NB4 (cell line): Measurements from ENCODE around the gene HYAL3.
A peak's percentile ranks its signal among the peaks of the same experiment; 100 is the strongest.

Source experiments
- MYC ChIP-seq: IDR thresholded peaks from 2 replicates; pipeline ENCODE4 v1.6.1; 2011; ENCODE audit warnings: low read depth, low read length
- POLR2A ChIP-seq: IDR thresholded peaks from 2 replicates; pipeline ENCODE4 v1.6.1; 2011; ENCODE audit warnings: mild to moderate bottlenecking; ENCODE audit not compliant: insufficient read length; ENCODE audit errors: extremely low read depth
- TF ChIP-seq, protein P1 (sequence below): IDR thresholded peaks from one replicate; pipeline ENCODE4 v1.5.1; 2012; ENCODE audit warnings: low read depth, low read length
- TF ChIP-seq, protein P2 (sequence below): IDR thresholded peaks from 2 replicates; pipeline ENCODE4 v1.6.1; 2011; ENCODE audit warnings: low read depth, low read length

DNA sequence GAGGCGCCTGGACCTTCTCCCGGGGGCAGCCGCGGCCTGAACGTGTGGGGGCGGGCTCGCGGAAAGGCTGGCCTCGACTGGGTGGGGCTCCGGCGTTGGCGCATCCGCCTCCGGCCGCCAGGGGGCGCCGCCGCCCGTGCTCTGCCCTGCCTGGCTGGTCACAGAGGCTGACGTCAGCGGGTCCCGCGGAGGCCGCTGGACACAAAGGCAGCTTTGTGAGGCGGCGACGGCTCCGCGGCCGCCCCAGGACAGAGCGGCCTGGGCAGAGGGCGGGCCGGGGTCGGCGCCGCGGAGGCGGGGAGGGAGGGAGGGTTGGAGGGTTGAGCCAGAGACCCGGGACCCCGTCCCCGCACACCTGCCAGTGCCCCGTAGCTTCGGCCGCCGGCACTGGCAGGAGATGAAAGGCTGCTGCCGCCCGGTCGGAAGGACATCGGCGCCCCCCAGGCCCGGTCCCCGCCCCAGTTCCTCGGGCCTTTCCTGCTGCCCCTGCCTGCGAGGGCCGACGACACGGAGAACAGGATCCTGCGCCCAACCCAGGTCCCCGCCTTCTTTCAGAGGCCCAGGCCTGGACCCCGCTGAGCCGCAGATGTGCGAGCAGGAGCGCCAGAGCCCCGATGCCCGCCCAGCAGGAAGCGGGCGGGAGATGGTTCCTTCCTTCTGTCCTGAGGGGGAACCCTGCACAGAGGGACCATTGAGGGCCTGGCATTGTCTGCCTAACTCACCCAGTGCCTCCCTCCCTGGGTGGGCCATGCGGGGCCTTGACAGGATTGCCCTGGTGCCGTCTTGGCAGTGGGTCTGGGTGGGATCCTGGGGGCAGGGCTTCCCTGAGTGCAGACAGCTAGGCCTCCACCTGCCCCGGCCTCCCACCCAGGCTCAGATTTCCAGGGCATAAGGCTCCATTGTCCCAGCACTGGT lies 38.9 kb downstream of the HYAL3 start:
- TF ChIP-seq, protein P1, sequence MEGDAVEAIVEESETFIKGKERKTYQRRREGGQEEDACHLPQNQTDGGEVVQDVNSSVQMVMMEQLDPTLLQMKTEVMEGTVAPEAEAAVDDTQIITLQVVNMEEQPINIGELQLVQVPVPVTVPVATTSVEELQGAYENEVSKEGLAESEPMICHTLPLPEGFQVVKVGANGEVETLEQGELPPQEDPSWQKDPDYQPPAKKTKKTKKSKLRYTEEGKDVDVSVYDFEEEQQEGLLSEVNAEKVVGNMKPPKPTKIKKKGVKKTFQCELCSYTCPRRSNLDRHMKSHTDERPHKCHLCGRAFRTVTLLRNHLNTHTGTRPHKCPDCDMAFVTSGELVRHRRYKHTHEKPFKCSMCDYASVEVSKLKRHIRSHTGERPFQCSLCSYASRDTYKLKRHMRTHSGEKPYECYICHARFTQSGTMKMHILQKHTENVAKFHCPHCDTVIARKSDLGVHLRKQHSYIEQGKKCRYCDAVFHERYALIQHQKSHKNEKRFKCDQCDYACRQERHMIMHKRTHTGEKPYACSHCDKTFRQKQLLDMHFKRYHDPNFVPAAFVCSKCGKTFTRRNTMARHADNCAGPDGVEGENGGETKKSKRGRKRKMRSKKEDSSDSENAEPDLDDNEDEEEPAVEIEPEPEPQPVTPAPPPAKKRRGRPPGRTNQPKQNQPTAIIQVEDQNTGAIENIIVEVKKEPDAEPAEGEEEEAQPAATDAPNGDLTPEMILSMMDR, result peak; percentile 88
- TF ChIP-seq POLR2A (peak; percentile 36), MYC (no peak)
- TF ChIP-seq, protein P2, sequence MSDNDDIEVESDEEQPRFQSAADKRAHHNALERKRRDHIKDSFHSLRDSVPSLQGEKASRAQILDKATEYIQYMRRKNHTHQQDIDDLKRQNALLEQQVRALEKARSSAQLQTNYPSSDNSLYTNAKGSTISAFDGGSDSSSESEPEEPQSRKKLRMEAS, result peak; percentile 32
